GM12878 (cell line): Measurements from ENCODE around the gene HUNK. TPM values are rescaled to one million over a fixed set of nuclear protein-coding genes. Genes with fewer than 3 reads are reported as not detected.

Experiments used
- NFYA ChIP-seq: IDR thresholded peaks from 2 replicates; pipeline ENCODE4 v1.6.1; 2011; ENCODE audit warnings: low read depth, mild to moderate bottlenecking, low read length, improper control_type of control experiment, borderline replicate concordance
- NRF1 ChIP-seq: conservative IDR thresholded peaks from 2 replicates; pipeline ENCODE4 v1.6.1; 2011; ENCODE audit warnings: mild to moderate bottlenecking, low read depth, low read length, improper control_type of control experiment
- RFX5 ChIP-seq: IDR thresholded peaks from 2 replicates; pipeline ENCODE4 v1.6.1; 2011; ENCODE audit warnings: low read depth, low read length, improper control_type of control experiment
- SREBF1 ChIP-seq: IDR thresholded peaks from 2 replicates; pipeline ENCODE4 v1.6.1; 2012; ENCODE audit warnings: mild to moderate bottlenecking, low read length
- TCF3 ChIP-seq: IDR thresholded peaks from 2 replicates; pipeline ENCODE4 v1.6.1; 2012; ENCODE audit warnings: low read depth, mild to moderate bottlenecking, low read length, borderline replicate concordance; ENCODE audit not compliant: insufficient read depth
- polyA plus RNA-seq, 11 experiments: library from polyadenylated mRNA; depleted of rRNA in 4 of 11; unstranded in 6 of 11; stranded (reverse) in 5 of 11; fragments of >200 nt; fragmentation: Nextera tagmentation in 4 of 11; fragmentation: Illumina TruSeq in 1 of 11; extraction: Ambion mirVana in 4 of 11; extraction: Trizol in 1 of 11; gene quantifications; 1 replicate in 1 of 11; 2 replicates in 10 of 11; pipeline versions ENCODE4 v1.2.1 to v1.2.3, GENCODE V29; 2011 to 2016; ENCODE audit warnings: inconsistent platforms in 2 of 11, missing spikeins in 2 of 11, low read depth in 1 of 11
- total RNA-seq, 4 experiments: library from RNA; depleted of rRNA in 3 of 4; stranded (reverse); fragments of >200 nt in 3 of 4; fragmentation: Illumina TruSeq in 1 of 4; extraction: Trizol in 1 of 4; gene quantifications; 2 replicates each; pipeline versions ENCODE4 v1.2.1 to v1.2.3, GENCODE V29; 2013 to 2021
- TF ChIP-seq, protein P1 (sequence below): fragments of 450-650 bp; IDR thresholded peaks from 2 replicates; pipeline ENCODE4 v1.6.1; 2017; ENCODE audit warnings: borderline replicate concordance
- TF ChIP-seq, protein P2 (sequence below): IDR thresholded peaks from 2 replicates; pipeline ENCODE4 v1.6.1; 2011; ENCODE audit warnings: borderline replicate concordance, low read depth, mild to moderate bottlenecking, moderate library complexity, low read length; ENCODE audit not compliant: insufficient read depth, poor library complexity, severe bottlenecking
- TF ChIP-seq, protein P3 (sequence below): fragments of 450-650 bp; IDR thresholded peaks from 2 replicates; pipeline ENCODE4 v1.6.1; 2014; ENCODE audit warnings: mild to moderate bottlenecking

Gene HUNK
- total and polyA plus RNA-seq, 10 of the 15 experiments (the other 5 are each of a cell fraction or from before 2014, with no cell fraction given), result under 0.01 to 0.14 (median 0.03) TPM; not detected in 7

DNA sequence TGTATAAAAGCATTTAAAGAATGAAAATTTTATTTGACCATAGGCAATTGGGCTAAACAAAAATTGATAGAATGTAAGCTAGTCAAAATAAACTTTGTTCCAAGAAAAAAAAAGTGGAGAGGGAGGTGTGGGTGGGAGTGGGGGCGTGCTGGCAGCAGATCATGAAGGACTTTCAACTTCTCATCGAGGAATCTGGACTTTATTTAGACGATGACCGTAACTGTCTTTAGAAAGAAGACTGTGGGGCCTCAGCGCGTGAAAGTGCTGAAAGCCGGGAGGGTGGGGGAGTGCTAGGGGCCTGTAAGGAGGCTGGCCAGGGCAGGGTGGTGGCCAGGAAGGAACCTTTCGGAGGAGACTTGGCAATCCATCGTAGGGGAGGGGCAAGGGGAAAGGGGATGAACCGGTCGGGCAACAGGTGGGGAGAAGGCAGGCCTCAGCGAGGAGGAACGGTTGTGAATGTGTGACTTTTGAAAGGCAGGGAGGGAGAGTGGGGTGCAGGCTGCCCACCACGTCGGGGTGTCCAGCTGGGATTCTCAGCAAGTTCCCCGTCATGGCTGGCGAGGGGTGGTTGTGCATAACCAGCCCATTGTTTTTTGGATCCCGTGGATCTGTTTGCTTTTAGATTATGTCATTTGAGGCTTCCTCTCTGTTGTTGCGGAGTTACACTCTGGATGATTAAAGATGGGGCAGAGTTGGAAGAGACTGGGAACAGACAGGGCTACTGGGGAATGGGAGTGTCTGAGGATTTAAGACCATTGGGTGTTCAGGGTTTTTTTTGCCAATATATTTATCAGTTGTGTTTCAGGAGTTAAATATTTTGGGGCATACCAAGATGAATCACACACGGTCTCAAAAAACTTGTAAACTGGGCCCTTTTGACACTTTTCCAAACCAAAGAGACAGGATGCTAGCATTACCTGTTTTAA is 35.5 kb downstream of the HUNK start (continued):
- TF ChIP-seq, protein P1, sequence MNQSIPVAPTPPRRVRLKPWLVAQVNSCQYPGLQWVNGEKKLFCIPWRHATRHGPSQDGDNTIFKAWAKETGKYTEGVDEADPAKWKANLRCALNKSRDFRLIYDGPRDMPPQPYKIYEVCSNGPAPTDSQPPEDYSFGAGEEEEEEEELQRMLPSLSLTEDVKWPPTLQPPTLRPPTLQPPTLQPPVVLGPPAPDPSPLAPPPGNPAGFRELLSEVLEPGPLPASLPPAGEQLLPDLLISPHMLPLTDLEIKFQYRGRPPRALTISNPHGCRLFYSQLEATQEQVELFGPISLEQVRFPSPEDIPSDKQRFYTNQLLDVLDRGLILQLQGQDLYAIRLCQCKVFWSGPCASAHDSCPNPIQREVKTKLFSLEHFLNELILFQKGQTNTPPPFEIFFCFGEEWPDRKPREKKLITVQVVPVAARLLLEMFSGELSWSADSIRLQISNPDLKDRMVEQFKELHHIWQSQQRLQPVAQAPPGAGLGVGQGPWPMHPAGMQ, result no peak
- TF ChIP-seq, protein P2, sequence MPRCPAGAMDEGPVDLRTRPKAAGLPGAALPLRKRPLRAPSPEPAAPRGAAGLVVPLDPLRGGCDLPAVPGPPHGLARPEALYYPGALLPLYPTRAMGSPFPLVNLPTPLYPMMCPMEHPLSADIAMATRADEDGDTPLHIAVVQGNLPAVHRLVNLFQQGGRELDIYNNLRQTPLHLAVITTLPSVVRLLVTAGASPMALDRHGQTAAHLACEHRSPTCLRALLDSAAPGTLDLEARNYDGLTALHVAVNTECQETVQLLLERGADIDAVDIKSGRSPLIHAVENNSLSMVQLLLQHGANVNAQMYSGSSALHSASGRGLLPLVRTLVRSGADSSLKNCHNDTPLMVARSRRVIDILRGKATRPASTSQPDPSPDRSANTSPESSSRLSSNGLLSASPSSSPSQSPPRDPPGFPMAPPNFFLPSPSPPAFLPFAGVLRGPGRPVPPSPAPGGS, result no peak
- TF ChIP-seq NRF1 (no peak), NFYA (no peak), RFX5 (no peak), SREBF1 (no peak), TCF3 (no peak)
- TF ChIP-seq, protein P3, sequence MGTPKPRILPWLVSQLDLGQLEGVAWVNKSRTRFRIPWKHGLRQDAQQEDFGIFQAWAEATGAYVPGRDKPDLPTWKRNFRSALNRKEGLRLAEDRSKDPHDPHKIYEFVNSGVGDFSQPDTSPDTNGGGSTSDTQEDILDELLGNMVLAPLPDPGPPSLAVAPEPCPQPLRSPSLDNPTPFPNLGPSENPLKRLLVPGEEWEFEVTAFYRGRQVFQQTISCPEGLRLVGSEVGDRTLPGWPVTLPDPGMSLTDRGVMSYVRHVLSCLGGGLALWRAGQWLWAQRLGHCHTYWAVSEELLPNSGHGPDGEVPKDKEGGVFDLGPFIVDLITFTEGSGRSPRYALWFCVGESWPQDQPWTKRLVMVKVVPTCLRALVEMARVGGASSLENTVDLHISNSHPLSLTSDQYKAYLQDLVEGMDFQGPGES, result no peak
